K562 (cell line): ENCODE data around the gene CYP4F12. TPM values are rescaled to one million over a fixed set of nuclear protein-coding genes. Genes with fewer than 3 reads are reported as not detected.

Experiments
- ATAC-seq: fragments of 200-7000 bp; cut with Tn5 transposase; 3 replicates; pipeline ENCODE4 v1.9.1; 2020; ENCODE audit warnings: moderate library complexity
- BruUV-seq: library from RNA; stranded (reverse); fragments of 400-500 nt; replicated peaks from 2 replicates; lab custom pipeline; 2021; lab: Mats Ljungman, UMichigan
- CTCF ChIA-PET: fragments of 300-600 bp; formaldehyde crosslinking; extraction: SDS; loops from one replicate; lab custom pipeline; 2021; ENCODE audit warnings: low intra/inter-chr PET ratio; lab: Yijun Ruan, JAX
- POLR2A ChIA-PET: fragments of 300-600, 350-650 bp; sonication (Branson Sonifier 250); formaldehyde crosslinking; extraction: SDS; loops from one replicate; lab custom pipeline; 2021; ENCODE audit warnings: antibody characterized with exemption, inconsistent platforms; lab: Yijun Ruan, JAX
- DNase-seq, 4 experiments: peaks; one replicate each; pipeline versions ENCODE4 v3.0.0 to v3.0.0-alpha.2; 2011 to 2018; ENCODE audit warnings: low spot score in 3 of 4, mixed read lengths in 3 of 4; ENCODE audit errors: extremely low read depth in 1 of 4
- FAIRE-seq: peaks from 2 replicates; lab custom pipeline; 2011; peaks lifted over from hg19 to GRCh38; lab: Jason Lieb, UNC
- H2AFZ ChIP-seq: 2 replicates; pipeline ENCODE4 v1.6.0; 2011; ENCODE audit warnings: low read depth, low read length, control low read depth, inconsistent platforms
- H3K27ac ChIP-seq: fragments of 200-600 bp; 3 replicates; pipeline ENCODE4 v1.8.0; 2011; ENCODE audit warnings: low read depth, mild to moderate bottlenecking, control low read depth, inconsistent platforms, low read length, moderate library complexity, mixed read lengths; ENCODE audit errors: extremely low read depth
- H3K27me3 ChIP-seq, 2 experiments: fragments of 300-600 bp in 1 of 2; 2 replicates in 1 of 2; 3 replicates in 1 of 2; pipeline versions ENCODE4 v1.6.0 to v1.8.0; 2011; ENCODE audit warnings: inconsistent platforms in 2 of 2, low read length in 2 of 2, mild to moderate bottlenecking in 1 of 2, mixed read lengths in 1 of 2, moderate library complexity in 1 of 2; ENCODE audit not compliant: control insufficient read depth in 2 of 2, insufficient read depth in 2 of 2
- H3K36me3 ChIP-seq: fragments of 300-600 bp; 3 replicates; pipeline ENCODE4 v1.8.0; 2011; ENCODE audit warnings: mild to moderate bottlenecking, low read length, inconsistent platforms; ENCODE audit not compliant: control insufficient read depth, insufficient read depth
- H3K4me1 ChIP-seq, 2 experiments: fragments of 200-600 bp in 1 of 2; replicated peaks in 1 of 2; 2 replicates in 1 of 2; 3 replicates in 1 of 2; pipeline versions ENCODE4 v1.5.1 to v1.8.0; 2011; ENCODE audit warnings: inconsistent platforms in 2 of 2, low read length in 2 of 2, mild to moderate bottlenecking in 1 of 2, mixed read lengths in 1 of 2, moderate library complexity in 1 of 2; ENCODE audit not compliant: control insufficient read depth in 2 of 2, insufficient read depth in 2 of 2
- H3K4me2 ChIP-seq: 2 replicates; pipeline ENCODE4 v1.6.1; 2011; ENCODE audit warnings: low read length, control low read depth, inconsistent platforms, mixed read lengths; ENCODE audit not compliant: insufficient read depth
- H3K4me3 ChIP-seq: fragments of 200-600 bp; sonication (generic), shearing (Covaris generic); 2 replicates; pipeline ENCODE4 v1.5.1; 2016; ENCODE audit warnings: control low read depth, inconsistent platforms
- H3K79me2 ChIP-seq: fragments of 200-600 bp; 3 replicates; pipeline ENCODE4 v1.8.0; 2011; ENCODE audit warnings: low read length, inconsistent platforms; ENCODE audit not compliant: control insufficient read depth, insufficient read depth
- H3K9ac ChIP-seq, 2 experiments: 2 replicates each; pipeline versions ENCODE4 v1.6.0 to v1.6.1; 2011; ENCODE audit warnings: low read depth in 2 of 2, low read length in 2 of 2, control low read depth in 1 of 2, inconsistent platforms in 1 of 2, mild to moderate bottlenecking in 1 of 2, mixed read lengths in 1 of 2; ENCODE audit not compliant: insufficient read depth in 1 of 2
- H3K9me1 ChIP-seq: one replicate; pipeline ENCODE4 v1.6.0; 2011; ENCODE audit warnings: inconsistent platforms, mild to moderate bottlenecking, low read length, moderate library complexity; ENCODE audit not compliant: control insufficient read depth, insufficient read depth
- H3K9me3 ChIP-seq: replicated peaks from 2 replicates; pipeline ENCODE4 v1.5.1; 2011; ENCODE audit warnings: low read depth, low read length, inconsistent platforms; ENCODE audit not compliant: control insufficient read depth, insufficient read depth
- H4K20me1 ChIP-seq: replicated peaks from 2 replicates; pipeline ENCODE4 v1.6.1; 2011; ENCODE audit warnings: low read length, inconsistent platforms, mixed read lengths; ENCODE audit not compliant: control insufficient read depth, insufficient read depth
- CREM ChIP-seq: IDR thresholded peaks from 2 replicates; pipeline ENCODE4 v1.6.1; 2014; ENCODE audit warnings: antibody characterized with exemption, low read depth
- CUX1 ChIP-seq: fragments of 200-800 bp; sonication (Bioruptor generic); IDR thresholded peaks from 2 replicates; pipeline ENCODE4 v1.6.1; 2016; ENCODE audit warnings: missing genetic modification characterization, missing compliant biosample characterization
- ELF1 ChIP-seq: fragments of 200-800 bp; sonication (Bioruptor generic); IDR thresholded peaks from 2 replicates; pipeline ENCODE4 v1.6.1; 2016; ENCODE audit warnings: missing genetic modification characterization, missing compliant biosample characterization
- FOXK1 ChIP-seq: sonication (generic); formaldehyde crosslinking; IDR thresholded peaks from 2 replicates; pipeline ENCODE4 v1.8.0; 2022; ENCODE audit warnings: missing genetic modification reagents, mild to moderate bottlenecking, borderline replicate concordance
- HNRNPLL ChIP-seq: fragments of 200-400 bp; formaldehyde crosslinking; IDR thresholded peaks from 2 replicates; pipeline ENCODE4 v1.6.1; 2017; ENCODE audit warnings: low read length, low read depth, mild to moderate bottlenecking; ENCODE audit not compliant: poor library complexity, severe bottlenecking
- MED1 ChIP-seq: sonication (generic); formaldehyde crosslinking; IDR thresholded peaks from 2 replicates; pipeline ENCODE4 v1.8.1; 2023; ENCODE audit warnings: missing genetic modification reagents, borderline replicate concordance
- RUNX1 ChIP-seq: sonication (generic); IDR thresholded peaks from 2 replicates; pipeline ENCODE4 v1.6.1; 2016; ENCODE audit warnings: antibody characterized with exemption, low read depth
- TCF3 ChIP-seq: sonication (generic); formaldehyde crosslinking; IDR thresholded peaks from 2 replicates; pipeline ENCODE4 v1.4.0; 2020; ENCODE audit warnings: mild to moderate bottlenecking, missing genetic modification reagents
- ZFP30 ChIP-seq: fragments of 250-450 bp; sonication (Bioruptor Pico); IDR thresholded peaks from 2 replicates; pipeline ENCODE4 v1.8.0; 2022; ENCODE audit warnings: moderate library complexity, mild to moderate bottlenecking, inconsistent platforms, borderline replicate concordance
- WGBS: fragments of 100-300 bp; shearing (Covaris generic); methylation state at CpG from one replicate; pipeline ENCODE4 v1.1.6; 2016; ENCODE audit warnings: low coverage, mixed read lengths; ENCODE audit not compliant: insufficient coverage; ENCODE audit errors: missing lambda C conversion rate; 5-methylcytosine and 5-hydroxymethylcytosine counted together
- in situ Hi-C: fragments of 300-500 bp; cut with MboI; formaldehyde crosslinking; loops from 4 replicates; pipeline ENCODE4 v1.15.0; 2018; ENCODE audit warnings: inconsistent platforms, mixed read lengths
- intact Hi-C: fragments of 100-400 bp; cut with micrococcal nuclease; formaldehyde crosslinking; loops from 2 replicates; pipeline ENCODE4 v1.14.2; 2022
- polyA plus RNA-seq, 8 experiments: library from polyadenylated mRNA; depleted of rRNA in 4 of 8; stranded (reverse) in 5 of 8; unstranded in 3 of 8; fragments of >200 nt; fragmentation: Nextera tagmentation in 2 of 8; fragmentation: Illumina TruSeq in 1 of 8; extraction: Ambion mirVana in 2 of 8; extraction: Trizol in 1 of 8; gene quantifications; 2 replicates each; pipeline versions ENCODE4 v1.2.1 to v1.2.3, GENCODE V29; 2011 to 2014; ENCODE audit warnings: inconsistent platforms in 1 of 8, missing spikeins in 1 of 8
- total RNA-seq, 7 experiments: library from RNA; depleted of rRNA in 6 of 7; stranded (reverse); fragments of >200 nt in 6 of 7; fragmentation: Illumina TruSeq in 2 of 7; extraction: Trizol in 2 of 7; gene quantifications; 2 replicates each; pipeline versions ENCODE4 v1.2.1 to v1.2.3, GENCODE V29; 2011 to 2021; ENCODE audit warnings: low replicate concordance in 1 of 7

CYP4F12 gene
- total and polyA plus RNA-seq, 9 of the 15 experiments (the other 6 are each of a cell fraction or from before 2014, with no cell fraction given): not detected

DNA sequence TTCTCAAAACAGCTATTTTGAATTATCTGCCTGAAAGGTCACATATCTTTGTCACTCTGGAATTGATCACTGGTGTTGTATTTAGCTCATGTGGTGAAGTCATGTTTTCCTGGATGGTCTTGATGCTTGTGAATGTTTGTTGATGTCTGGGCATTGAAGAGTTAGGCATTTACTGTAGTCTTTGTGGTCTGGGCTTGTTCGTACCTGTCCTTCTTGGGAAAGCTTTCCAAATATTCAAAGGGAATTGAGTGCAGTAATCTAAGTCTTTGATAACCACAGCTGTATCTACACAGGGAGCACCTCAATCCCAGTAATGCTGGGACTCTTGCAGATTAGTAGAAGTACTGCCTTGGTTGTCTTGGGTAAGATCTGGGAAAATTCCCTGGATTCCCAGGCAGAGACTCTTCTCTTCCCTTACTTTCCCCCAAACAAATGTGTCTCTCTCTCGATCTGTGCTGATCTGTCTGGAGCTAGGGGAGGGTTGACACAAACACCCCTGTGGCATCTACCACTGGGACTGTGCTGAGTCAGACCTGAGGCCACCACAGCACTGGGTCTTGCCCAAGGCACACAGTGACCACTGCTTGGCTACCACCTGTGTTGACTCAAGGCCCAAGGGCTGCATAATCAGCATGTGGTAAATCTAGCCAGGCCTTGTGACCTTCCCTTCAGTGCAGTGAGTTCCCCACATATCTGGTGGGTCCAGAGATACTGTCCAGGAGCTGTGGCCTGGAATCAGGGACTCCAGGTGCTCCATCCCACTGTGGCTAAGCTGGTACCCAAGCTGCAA lies 37.7 kb upstream of the CYP4F12 start (continued):
- no peak for TF ChIP-seq CUX1 (CRISPR knock-in tag)
- TF ChIP-seq TCF3 (CRISPR knock-in tag): no peak
- no peak for TF ChIP-seq ELF1 (tag)

GRCh38 chr19:15636026-15636425 lies 36.9 kb upstream of the CYP4F12 start:
- no peaks in the 10 kb centered on the region; the same call in 1 of the 2 replicates for H4K20me1 ChIP-seq
- no peak for ATAC-seq
- in situ Hi-C loops: loop anchor here (10.0 kb wide), 1 partner anchor 239 kb away; no protein-coding TSS in a partner anchor
- no peak overlapping the region for H3K9ac ChIP-seq
- no peak overlapping the region for H3K27ac ChIP-seq
- no peaks in the 10 kb centered on the region for H3K36me3 ChIP-seq
- no peak overlapping the region for H3K4me3 ChIP-seq
- 0% methylated on average over 2 of the region's 2 CpGs for WGBS
- no peaks in the 10 kb centered on the region for H3K9me3 ChIP-seq
- POLR2A ChIA-PET: interaction anchor here (0.7 to 0.8 kb wide), 2 partner anchors 19 to 334 kb away, joined by 4 read pairs; no protein-coding TSS in a partner anchor
- no peaks in the 10 kb centered on the region for H3K79me2 ChIP-seq
- TF ChIP-seq RUNX1 (no peak), ZFP30 (CRISPR knock-in tag) (no peak), MED1 (CRISPR knock-in tag) (no peak), CREM (no peak), HNRNPLL (no peak), FOXK1 (CRISPR knock-in tag) (no peak)
- BruUV-seq: no TSS peak
- FAIRE-seq: no peak
- intact Hi-C loops: loop anchor here (10.0 kb wide), 1 partner anchor 229 kb away; no protein-coding TSS in a partner anchor
- DNase-seq: no peak
- H3K9me1 ChIP-seq: peaks cover 3% of the 10 kb centered on the region
- H2AFZ ChIP-seq: no peak overlapping the region
- peaks cover 6 to 12% of the 10 kb centered on the region in 2 experiments; a peak in 4 of 5 replicates for H3K4me1 ChIP-seq
- H3K27me3 ChIP-seq: peaks cover 0 to 5% of the 10 kb centered on the region in 2 experiments; a peak in 1 of 5 replicates
- no peak overlapping the region for H3K4me2 ChIP-seq
- CTCF ChIA-PET: no interaction called here
